Esophagus muscularis mucosa (tissue), 4 donors: ENCODE data around the gene MAN1A2.

Experiments used
- CTCF ChIP-seq, 3 experiments: fragments of 200-600 bp in 2 of 3; fragments of 450-650 bp in 1 of 3; sonication (generic) in 2 of 3; IDR thresholded peaks; one replicate each; pipeline ENCODE4 v1.5.1; 2017 to 2019; ENCODE audit warnings: antibody characterized with exemption in 3 of 3, mild to moderate bottlenecking in 2 of 3, moderate library complexity in 1 of 3
- EP300 ChIP-seq: sonication (generic); formaldehyde crosslinking; IDR thresholded peaks from one replicate; pipeline ENCODE4 v1.6.1; 2017; ENCODE audit warnings: antibody characterized with exemption
- POLR2A ChIP-seq: fragments of 450-650 bp; IDR thresholded peaks from one replicate; pipeline ENCODE4 v1.6.1; 2017; ENCODE audit warnings: antibody characterized with exemption, moderate library complexity, mild to moderate bottlenecking, low read depth
- POLR2AphosphoS5 ChIP-seq, 2 donors: sonication (generic); formaldehyde crosslinking; IDR thresholded peaks; one replicate each; pipeline ENCODE4 v1.6.1; 2017; ENCODE audit warnings: antibody characterized with exemption in 2 of 2

GRCh38 chr1:117368116-117369108 is 1.2 kb downstream of the MAN1A2 start:
- TF ChIP-seq POLR2AphosphoS5 (IDR thresholded peaks at IDR 0.05) (no peak), EP300 (no peak), CTCF (IDR thresholded peaks at IDR 0.05) (no peak), POLR2A (no peak)
